ENCODE measurements around the gene ZSCAN26. TPM values are rescaled to one million over a fixed set of nuclear protein-coding genes. Genes with fewer than 3 reads are reported as not detected.

Gene ZSCAN26
- total and polyA plus RNA-seq, 2 of the 4 experiments (the other 2 are of a cell fraction): 13.1 to 42.1 TPM

- no peak overlapping the region for H3K4me2 ChIP-seq (ENCODE audit: low read depth, low read length)
- in situ Hi-C loops (cut with MboI; ENCODE audit: low sequenced_read_pairs): no loop called here
- dilution Hi-C loops (cut with HindIII; ENCODE audit: low sequenced_read_pairs, unreplicated experiment): no loop called here
- no peak overlapping the region for H4K8ac ChIP-seq (ENCODE audit: low read depth in 2 of 2, low read length in 2 of 2)
- no peaks in the 10 kb centered on the region for H3K4me1 ChIP-seq (ENCODE audit: control insufficient read depth, insufficient read depth, low read length)
- H2AK5ac ChIP-seq (ENCODE audit: low read depth, low read length): no peak overlapping the region
- no peak for ATAC-seq (ENCODE audit: low read depth)
- no peak overlapping the region for H4K91ac ChIP-seq (ENCODE audit: insufficient read depth, low read depth, low read length)
- no peak for TF ChIP-seq POLR2A (IDR thresholded peaks at IDR 0.05; ENCODE audit: low read depth, low read length)
- no peak overlapping the region for H3K27ac ChIP-seq (ENCODE audit: insufficient read depth, low read length)
- no peak overlapping the region for H3K23ac ChIP-seq (ENCODE audit: low read depth, low read length)
- no peak overlapping the region for H2BK15ac ChIP-seq (ENCODE audit: low read depth, low read length)
- intact Hi-C loops (cut with micrococcal nuclease): no loop called here
- no peak overlapping the region for H2BK20ac ChIP-seq (ENCODE audit: low read depth, low read length)
- H3K79me1 ChIP-seq (ENCODE audit: low read depth in 1 of 2, low read length in 2 of 2): peaks cover 0 to 2% of the 10 kb centered on the region in 2 experiments; a peak in 2 of 4 replicates
- POLR2A ChIA-PET (ENCODE audit: unreplicated experiment): no interaction called here
- DNase-seq: no peak
- H3K9me1 ChIP-seq (ENCODE audit: insufficient read depth, low read length): 0 out of 2 replicates have a peak, but pooled peaks cover 4% of the 10 kb centered on the region
- H2BK120ac ChIP-seq (ENCODE audit: low read depth, low read length): no peak overlapping the region
- H3K4me3 ChIP-seq (ENCODE audit: insufficient read depth, low read depth, low read length): no peak overlapping the region
- H3K18ac ChIP-seq (ENCODE audit: low read depth, low read length): no peak overlapping the region
- CTCF ChIA-PET: no interaction called here
- no peak overlapping the region for H3K14ac ChIP-seq (replicated peaks; ENCODE audit: low read depth, low read length)
- H3K36me3 ChIP-seq (ENCODE audit: control insufficient read depth, insufficient read depth, low read length): peaks cover 9% of the 10 kb centered on the region
- BruUV-seq (replicated peaks): no TSS peak
- no CpG with 5 or more reads among the region's 1 CpG for WGBS, 2 experiments (ENCODE audit: extremely low coverage in 2 of 2, insufficient read length in 1 of 2)
- H4K20me1 ChIP-seq (ENCODE audit: insufficient read depth, low read length): no peaks in the 10 kb centered on the region
- no peaks in the 10 kb centered on the region for H3K9me3 ChIP-seq (ENCODE audit: control insufficient read depth, insufficient read depth, low read length)
- H3K56ac ChIP-seq (ENCODE audit: extremely low read depth, insufficient read depth, low read length): no peak overlapping the region
- H3K4ac ChIP-seq (ENCODE audit: low read depth, low read length): no peak overlapping the region
- H4K5ac ChIP-seq (ENCODE audit: low read depth, low read length): no peak overlapping the region
- no peak overlapping the region for H2BK5ac ChIP-seq (ENCODE audit: low read depth, low read length, poor library complexity, severe bottlenecking)
- H2AK9ac ChIP-seq (replicated peaks; ENCODE audit: low read depth, low read length, poor library complexity): no peak overlapping the region
- no peak overlapping the region for H3K9ac ChIP-seq (ENCODE audit: low read depth, low read length)
- no peak overlapping the region for H2AFZ ChIP-seq (replicated peaks; ENCODE audit: low read length, poor library complexity)
- no peaks in the 10 kb centered on the region for H3K27me3 ChIP-seq (ENCODE audit: control insufficient read depth, insufficient read depth, low read length)
Observed at GRCh38 chr6:28239636-28240035, 27.3 kb upstream of the ZSCAN26 start.

Data from IMR-90 (cell line).